OCI-LY7 (cell line): ENCODE data around the gene SYT7.

Experiments used
- CTCF ChIP-seq: fragments of 200-600 bp; sonication (generic); conservative IDR thresholded peaks from 2 replicates; pipeline ENCODE4 v1.5.1; 2014; ENCODE audit warnings: mild to moderate bottlenecking, antibody characterized with exemption, low read length, moderate library complexity, mixed read lengths
- EZH2phosphoT487 ChIP-seq: fragments of 200-600 bp; sonication (generic); IDR thresholded peaks from 2 replicates; pipeline ENCODE4 v1.6.1; 2018; ENCODE audit warnings: low read depth, borderline replicate concordance, mild to moderate bottlenecking, mixed run types, antibody characterized with exemption, low read length, moderate library complexity, mixed read lengths

- TF ChIP-seq EZH2phosphoT487: no peak
- no peak for TF ChIP-seq CTCF
Measured at GRCh38 chr11:61505640-61506155, 75.2 kb downstream of the SYT7 start.
